ENCODE measurements around the gene LIAS.

DNA sequence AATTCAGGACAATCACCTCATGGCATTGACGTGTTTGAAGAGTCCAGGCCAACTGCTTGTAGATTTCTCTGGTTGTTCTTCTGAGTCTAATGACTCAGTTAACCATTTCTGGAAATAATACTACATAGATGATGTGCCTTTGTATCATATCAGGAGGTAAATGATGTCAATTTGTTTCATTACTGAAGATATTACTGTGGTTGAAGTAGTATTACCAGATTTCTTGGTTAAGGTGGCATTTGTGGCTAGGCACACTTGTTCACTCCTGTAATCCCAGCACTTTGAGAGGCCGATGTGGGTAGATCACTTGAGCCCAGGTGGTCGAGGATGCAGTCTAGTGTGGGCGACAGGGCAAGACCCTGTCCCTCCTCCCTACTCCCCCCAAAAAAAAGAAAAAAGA lies 15.9 kb upstream of the LIAS start:
- TF ChIP-seq, protein P1, sequence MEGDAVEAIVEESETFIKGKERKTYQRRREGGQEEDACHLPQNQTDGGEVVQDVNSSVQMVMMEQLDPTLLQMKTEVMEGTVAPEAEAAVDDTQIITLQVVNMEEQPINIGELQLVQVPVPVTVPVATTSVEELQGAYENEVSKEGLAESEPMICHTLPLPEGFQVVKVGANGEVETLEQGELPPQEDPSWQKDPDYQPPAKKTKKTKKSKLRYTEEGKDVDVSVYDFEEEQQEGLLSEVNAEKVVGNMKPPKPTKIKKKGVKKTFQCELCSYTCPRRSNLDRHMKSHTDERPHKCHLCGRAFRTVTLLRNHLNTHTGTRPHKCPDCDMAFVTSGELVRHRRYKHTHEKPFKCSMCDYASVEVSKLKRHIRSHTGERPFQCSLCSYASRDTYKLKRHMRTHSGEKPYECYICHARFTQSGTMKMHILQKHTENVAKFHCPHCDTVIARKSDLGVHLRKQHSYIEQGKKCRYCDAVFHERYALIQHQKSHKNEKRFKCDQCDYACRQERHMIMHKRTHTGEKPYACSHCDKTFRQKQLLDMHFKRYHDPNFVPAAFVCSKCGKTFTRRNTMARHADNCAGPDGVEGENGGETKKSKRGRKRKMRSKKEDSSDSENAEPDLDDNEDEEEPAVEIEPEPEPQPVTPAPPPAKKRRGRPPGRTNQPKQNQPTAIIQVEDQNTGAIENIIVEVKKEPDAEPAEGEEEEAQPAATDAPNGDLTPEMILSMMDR (IDR thresholded peaks at IDR 0.05), result no peak
- TF ChIP-seq POLR2A (IDR thresholded peaks at IDR 0.05), result no peak

All from body of pancreas (tissue), 4 donors.